ENCODE measurements around the gene FIBIN. TPM values are rescaled to one million over a fixed set of nuclear protein-coding genes. Genes with fewer than 3 reads are reported as not detected.

The FIBIN gene
- total and polyA plus RNA-seq, 2 donors (not counting 3 experiments of a cell fraction or from before 2014, with no cell fraction given): not detected

GRCh38 chr11:26987272-26987671, 6.6 kb upstream of the FIBIN start:
- no peaks in the 10 kb centered on the region for H3K4me1 ChIP-seq (ENCODE audit: control insufficient read depth, extremely low read depth, insufficient read depth, low read length)
- no peaks in the 10 kb centered on the region for H3K79me2 ChIP-seq (ENCODE audit: control insufficient read depth, insufficient read depth, low read length)
- H3K4me3 ChIP-seq (replicated peaks in 1 of 3; ENCODE audit: insufficient read depth in 1 of 3, low read depth in 1 of 3, low read length in 3 of 3): no peak overlapping the region
- FAIRE-seq (no peak), DNase-seq (ENCODE audit: low read depth, low spot score) (no peak)
- intact Hi-C loops (cut with micrococcal nuclease) (no loop called here), dilution Hi-C loops (cut with MboI; ENCODE audit: extremely low pct_ligation_motif_present, low sequenced_read_pairs) (no loop called here)
- CTCF ChIA-PET: no interaction called here
- POLR2A ChIA-PET: no interaction called here
- no peak for TF ChIP-seq EZH2 (IDR thresholded peaks at IDR 0.05; ENCODE audit: borderline replicate concordance, low read depth, low read length, severe bottlenecking)
- no peak for TF ChIP-seq MYC (IDR thresholded peaks at IDR 0.05; ENCODE audit: low read depth, low read length)
- TF ChIP-seq MAX (IDR thresholded peaks at IDR 0.05; ENCODE audit: insufficient read depth, insufficient read length): no peak
- TF ChIP-seq GATA2 (IDR thresholded peaks at IDR 0.05; ENCODE audit: insufficient read depth, insufficient read length, low read depth, low read length): no peak
- no peak for TF ChIP-seq POLR2A (IDR thresholded peaks at IDR 0.05; ENCODE audit: low read depth, low read length)
- no peak for TF ChIP-seq CTCF (IDR thresholded peaks at IDR 0.05; ENCODE audit: extremely low read depth in 1 of 2, insufficient read depth in 1 of 2, low read depth in 1 of 2, low read length in 2 of 2)
- TF ChIP-seq FOS (IDR thresholded peaks at IDR 0.05; ENCODE audit: borderline replicate concordance, insufficient read depth, low read length): no peak
- no peaks in the 10 kb centered on the region for H3K9me3 ChIP-seq (replicated peaks; ENCODE audit: control insufficient read depth, insufficient read depth, low read length)
- H3K27me3 ChIP-seq (ENCODE audit: control insufficient read depth in 2 of 2, insufficient read depth in 2 of 2, low read length in 2 of 2): no peaks in the 10 kb centered on the region
- no TSS peak for BruUV-seq (replicated peaks)
- no peak overlapping the region for H3K9ac ChIP-seq (replicated peaks; ENCODE audit: extremely low read depth, insufficient read depth, low read length)
- H3K27ac ChIP-seq (ENCODE audit: insufficient read depth, low read depth, low read length): no peak overlapping the region
- H3K9me1 ChIP-seq (replicated peaks; ENCODE audit: control insufficient read depth, extremely low read depth, insufficient read depth, low read length): no peaks in the 10 kb centered on the region
- H3K36me3 ChIP-seq (ENCODE audit: control insufficient read depth in 2 of 2, extremely low read depth in 1 of 2, insufficient read depth in 2 of 2, low read length in 2 of 2): no peaks in the 10 kb centered on the region
- no peaks in the 10 kb centered on the region for H4K20me1 ChIP-seq (replicated peaks; ENCODE audit: control insufficient read depth, extremely low read depth, insufficient read depth, low read length)
- no peak overlapping the region for H2AFZ ChIP-seq (ENCODE audit: low read depth, low read length)
- H3K4me2 ChIP-seq (ENCODE audit: insufficient read depth, low read length): no peak overlapping the region

All from endothelial cell of umbilical vein (primary cell).